Measurements from ENCODE around the gene CTDP1.

The CTDP1 gene

GRCh38 chr18:79679552-79680099, at the start of gene CTDP1:
CTDP1 (plus strand) TSS chr18:79679803; CDS start chr18:79679948, 145 bp downstream.
- TF ChIP-seq EZH2phosphoT487 (IDR thresholded peaks at IDR 0.05; ENCODE audit: low read length) = no peak
- no peak for TF ChIP-seq CTCF (IDR thresholded peaks at IDR 0.05; ENCODE audit: low read length)
- TF ChIP-seq EZH2 (optimal IDR thresholded peaks at IDR 0.05; ENCODE audit: low read depth, low read length) = no peak
- Histone ChIP-seq H3K9ac (ENCODE audit: low read length) (peak within 1 kb of the TSS; percentile 90), H3K27me3 (replicated peaks; ENCODE audit: insufficient read depth, low read length) (no peaks in the 10 kb centered on the region), H3K4me2 (ENCODE audit: low read depth, low read length) (peak within 1 kb of the TSS; percentile 73), H3K4me1 (ENCODE audit: low read length) (peaks cover 15% of the 10 kb centered on the region; the same call in 1 of the 2 replicates), H3K79me2 (ENCODE audit: low read length) (peaks cover 47% of the 10 kb centered on the region), H3K4me3 (ENCODE audit: low read length) (peak within 1 kb of the TSS; percentile 89), H4K20me1 (ENCODE audit: insufficient read depth, low read length) (no peaks in the 10 kb centered on the region), H3K27ac (ENCODE audit: low read length) (peak within 1 kb of the TSS; percentile 90), H3K9me2 (replicated peaks; ENCODE audit: insufficient read depth, low read length) (no peaks in the 10 kb centered on the region), H3K9me3 (replicated peaks; ENCODE audit: insufficient read depth, low read length) (no peaks in the 10 kb centered on the region), H3K36me3 (replicated peaks; ENCODE audit: insufficient read depth, low read length) (0 out of 2 replicates have a peak, but pooled peaks cover 5% of the 10 kb centered on the region), H3F3A (ENCODE audit: insufficient read depth, low read length) (no peaks in the 10 kb centered on the region), H2AFZ (ENCODE audit: low read length) (peak within 1 kb of the TSS; percentile 86)
- DNase-seq = peak; percentile 94

- H3K9ac ChIP-seq (ENCODE audit: low read length) = no peak overlapping the region
Observed at GRCh38 chr18:79630281-79631095, 49.1 kb upstream of the CTDP1 start.

GRCh38 chr18:79631096-79631507, 48.5 kb upstream of the CTDP1 start:
- H3F3A ChIP-seq (ENCODE audit: insufficient read depth, low read length) = no peaks in the 10 kb centered on the region
- DNase-seq = no peak
- no peaks in the 10 kb centered on the region for H3K79me2 ChIP-seq (ENCODE audit: low read length)
- no peak overlapping the region for H3K27ac ChIP-seq (ENCODE audit: low read length)
- no peaks in the 10 kb centered on the region for H4K20me1 ChIP-seq (ENCODE audit: insufficient read depth, low read length)
- no peaks in the 10 kb centered on the region for H3K27me3 ChIP-seq (replicated peaks; ENCODE audit: insufficient read depth, low read length)
- H3K4me1 ChIP-seq (ENCODE audit: low read length) = no peaks in the 10 kb centered on the region
- TF ChIP-seq EZH2 (optimal IDR thresholded peaks at IDR 0.05; ENCODE audit: low read depth, low read length) (no peak), EZH2phosphoT487 (IDR thresholded peaks at IDR 0.05; ENCODE audit: low read length) (no peak)
- no peak overlapping the region for H3K4me3 ChIP-seq (ENCODE audit: low read length)
- no peaks in the 10 kb centered on the region for H3K9me3 ChIP-seq (replicated peaks; ENCODE audit: insufficient read depth, low read length)
- H3K9me2 ChIP-seq (replicated peaks; ENCODE audit: insufficient read depth, low read length) = no peaks in the 10 kb centered on the region
- H3K36me3 ChIP-seq (replicated peaks; ENCODE audit: insufficient read depth, low read length) = no peaks in the 10 kb centered on the region
- H3K4me2 ChIP-seq (ENCODE audit: low read depth, low read length) = no peak overlapping the region
- no peak overlapping the region for H2AFZ ChIP-seq (ENCODE audit: low read length)
- no peak overlapping the region for H3K9ac ChIP-seq (ENCODE audit: low read length)

More at GRCh38 chr18:79630281-79631095, 49.1 kb upstream of the CTDP1 start:
- H3K79me2 ChIP-seq (ENCODE audit: low read length) = no peaks in the 10 kb centered on the region
- H3K9me2 ChIP-seq (replicated peaks; ENCODE audit: insufficient read depth, low read length) = no peaks in the 10 kb centered on the region
- H3K9me3 ChIP-seq (replicated peaks; ENCODE audit: insufficient read depth, low read length) = no peaks in the 10 kb centered on the region
- TF ChIP-seq CTCF (IDR thresholded peaks at IDR 0.05; ENCODE audit: low read length) (no peak), EZH2phosphoT487 (IDR thresholded peaks at IDR 0.05; ENCODE audit: low read length) (no peak), EZH2 (optimal IDR thresholded peaks at IDR 0.05; ENCODE audit: low read depth, low read length) (no peak)
- H3K27ac ChIP-seq (ENCODE audit: low read length) = no peak overlapping the region
- H3K4me2 ChIP-seq (ENCODE audit: low read depth, low read length) = no peak overlapping the region
- no peaks in the 10 kb centered on the region for H3K36me3 ChIP-seq (replicated peaks; ENCODE audit: insufficient read depth, low read length)
- H3K4me3 ChIP-seq (ENCODE audit: low read length) = no peak overlapping the region
- H2AFZ ChIP-seq (ENCODE audit: low read length) = no peak overlapping the region
- 0 out of 2 replicates have a peak, but pooled peaks cover 2% of the 10 kb centered on the region for H3K4me1 ChIP-seq (ENCODE audit: low read length)
- no peaks in the 10 kb centered on the region for H3K27me3 ChIP-seq (replicated peaks; ENCODE audit: insufficient read depth, low read length)
- H4K20me1 ChIP-seq (ENCODE audit: insufficient read depth, low read length) = no peaks in the 10 kb centered on the region
- H3F3A ChIP-seq (ENCODE audit: insufficient read depth, low read length) = no peaks in the 10 kb centered on the region
- no peak for DNase-seq

Data from MM.1S (cell line).